ENCODE data around the gene TARP.
A peak's percentile ranks its signal among the peaks of the same experiment; 100 is the strongest.

TARP gene

DNA sequence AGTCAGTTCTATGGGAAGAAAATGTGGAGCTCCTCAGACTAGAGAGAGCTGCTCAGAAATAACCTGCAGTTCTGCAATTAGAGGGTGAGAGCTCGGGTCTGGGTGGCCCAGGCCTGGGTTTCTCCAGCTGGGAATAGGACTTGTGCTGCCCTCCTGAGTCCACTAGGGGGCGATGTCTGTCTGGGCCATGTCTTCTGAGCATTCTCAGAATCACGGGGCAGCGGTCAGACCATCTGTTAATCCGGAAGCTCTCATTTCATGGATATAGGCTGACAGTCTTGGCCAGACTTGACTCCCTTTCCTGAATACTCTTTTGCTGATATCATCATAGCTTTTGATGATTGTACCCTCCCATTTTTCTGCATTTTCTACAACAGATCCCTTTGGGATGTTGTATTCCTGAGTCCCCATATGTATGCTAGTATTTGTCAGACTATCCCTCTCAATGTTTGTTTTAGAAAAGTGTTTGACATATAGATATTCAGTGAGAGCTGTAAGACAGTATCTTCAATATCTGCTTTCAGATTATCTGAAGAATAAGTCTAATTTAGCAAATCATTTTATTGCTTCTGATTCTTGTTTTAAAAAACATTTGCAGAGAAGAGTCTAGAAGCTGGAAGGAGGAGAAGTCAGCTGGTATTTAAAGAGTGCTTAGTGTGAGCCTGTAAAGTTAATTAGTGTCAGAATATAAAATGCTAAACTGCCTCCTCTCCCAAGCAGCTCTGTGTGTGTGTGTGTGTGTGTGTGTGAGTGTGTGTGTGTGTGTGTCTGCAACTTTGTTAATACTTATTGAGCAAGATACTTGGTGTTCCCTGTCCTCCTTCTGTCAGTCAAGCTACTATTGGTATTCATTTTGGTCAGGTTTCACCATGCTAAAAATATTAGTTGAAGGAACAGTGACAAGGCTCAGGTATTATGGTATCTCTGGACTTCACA lies 57.4 kb downstream of the TARP start:
- peak; percentile 93 for DNase-seq (ENCODE audit: low read depth)

DNA sequence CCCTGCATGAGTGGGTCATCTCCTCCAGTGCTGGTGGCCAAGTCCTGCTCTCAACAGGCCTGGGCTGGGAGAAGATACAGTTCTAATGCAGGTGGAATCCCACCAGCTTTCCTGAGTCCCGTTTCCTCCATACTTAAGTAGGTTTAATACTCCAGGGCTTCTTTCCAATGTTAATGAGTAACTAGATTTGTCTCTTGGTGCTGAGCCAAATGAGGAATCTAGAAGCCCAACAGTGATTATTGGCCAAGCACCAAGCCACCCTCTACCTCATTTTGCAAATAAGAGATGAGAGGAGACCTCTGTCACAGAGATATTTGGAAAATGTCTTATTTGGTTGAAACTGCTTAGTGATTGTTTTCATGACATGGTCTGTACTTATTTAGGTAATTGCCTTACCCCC lies 58.3 kb downstream of the TARP start:
- DNase-seq (ENCODE audit: low read depth): no peak

DNA sequence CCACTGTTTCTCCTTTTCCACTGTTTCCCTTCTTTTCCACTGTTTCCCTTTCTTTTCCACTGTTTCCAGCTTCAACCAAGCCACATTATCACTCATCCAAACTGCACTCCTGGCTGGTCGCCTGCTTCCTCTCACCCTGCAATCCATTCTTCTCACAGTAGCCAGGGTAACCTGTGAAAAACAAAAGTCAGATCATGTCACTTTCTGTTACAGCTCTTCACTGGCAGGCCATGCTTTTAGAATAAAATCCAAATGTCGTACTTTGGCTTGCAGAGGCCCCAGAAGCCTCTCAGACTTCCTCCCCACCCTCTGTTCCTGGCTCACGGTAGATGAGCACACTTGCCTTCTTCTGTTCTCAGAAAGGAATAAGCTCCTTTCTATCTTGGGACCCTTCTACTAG lies 61.5 kb downstream of the TARP start:
- no peak for DNase-seq (ENCODE audit: low read depth)

DNA sequence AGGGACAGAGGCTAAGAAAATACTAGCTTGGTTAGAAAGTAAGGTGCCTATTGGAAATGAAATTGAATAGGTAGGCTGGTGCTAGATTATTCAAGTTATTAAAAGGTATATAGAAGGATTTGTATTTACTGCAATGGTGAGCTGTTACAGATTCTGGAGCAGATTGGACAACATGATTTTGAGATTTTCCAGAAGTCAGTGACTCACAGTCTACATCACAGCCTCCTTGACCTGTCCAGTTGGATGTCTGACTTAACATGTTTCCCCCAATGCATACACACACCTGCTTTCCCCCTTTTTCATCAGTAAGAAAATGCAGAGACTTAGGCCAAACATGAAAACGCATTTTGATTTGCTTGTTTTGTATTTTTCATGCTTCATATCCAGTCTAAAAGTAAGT lies 62.0 kb downstream of the TARP start:
- DNase-seq (ENCODE audit: low read depth): no peak
